GM12891 (cell line): Measurements from ENCODE around the gene TUBB8.
"Not testable (repeated sequence)": the region's sequence is repeated elsewhere in the genome, so short reads cannot be mapped to it uniquely, and the experiment has no call there.

Source experiments
- PAX5 ChIP-seq: IDR thresholded peaks from 2 replicates; pipeline ENCODE4 v1.6.1; 2011; ENCODE audit warnings: low read length, moderate library complexity, mild to moderate bottlenecking; ENCODE audit not compliant: insufficient read depth, severe bottlenecking
- POLR2A ChIP-seq: IDR thresholded peaks from 2 replicates; pipeline ENCODE4 v1.6.1; 2011; ENCODE audit warnings: low read depth, low read length, control low read depth
- POLR2AphosphoS5 ChIP-seq: IDR thresholded peaks from 2 replicates; pipeline ENCODE4 v1.6.1; 2011; ENCODE audit warnings: low read depth, low read length, control low read depth
- SPI1 ChIP-seq: IDR thresholded peaks from 2 replicates; pipeline ENCODE4 v1.6.1; 2011; ENCODE audit warnings: low read depth, low read length, control low read depth
- TAF1 ChIP-seq: IDR thresholded peaks from 2 replicates; pipeline ENCODE4 v1.6.1; 2011; ENCODE audit warnings: low read depth, low read length, control low read depth

GRCh38 chr10:74266-74621, 25.1 kb upstream of the TUBB8 start:
- TF ChIP-seq POLR2A, TAF1, POLR2AphosphoS5, SPI1, PAX5: not testable (repeated sequence)
